ENCODE results near the gene HNF4A.

DNA sequence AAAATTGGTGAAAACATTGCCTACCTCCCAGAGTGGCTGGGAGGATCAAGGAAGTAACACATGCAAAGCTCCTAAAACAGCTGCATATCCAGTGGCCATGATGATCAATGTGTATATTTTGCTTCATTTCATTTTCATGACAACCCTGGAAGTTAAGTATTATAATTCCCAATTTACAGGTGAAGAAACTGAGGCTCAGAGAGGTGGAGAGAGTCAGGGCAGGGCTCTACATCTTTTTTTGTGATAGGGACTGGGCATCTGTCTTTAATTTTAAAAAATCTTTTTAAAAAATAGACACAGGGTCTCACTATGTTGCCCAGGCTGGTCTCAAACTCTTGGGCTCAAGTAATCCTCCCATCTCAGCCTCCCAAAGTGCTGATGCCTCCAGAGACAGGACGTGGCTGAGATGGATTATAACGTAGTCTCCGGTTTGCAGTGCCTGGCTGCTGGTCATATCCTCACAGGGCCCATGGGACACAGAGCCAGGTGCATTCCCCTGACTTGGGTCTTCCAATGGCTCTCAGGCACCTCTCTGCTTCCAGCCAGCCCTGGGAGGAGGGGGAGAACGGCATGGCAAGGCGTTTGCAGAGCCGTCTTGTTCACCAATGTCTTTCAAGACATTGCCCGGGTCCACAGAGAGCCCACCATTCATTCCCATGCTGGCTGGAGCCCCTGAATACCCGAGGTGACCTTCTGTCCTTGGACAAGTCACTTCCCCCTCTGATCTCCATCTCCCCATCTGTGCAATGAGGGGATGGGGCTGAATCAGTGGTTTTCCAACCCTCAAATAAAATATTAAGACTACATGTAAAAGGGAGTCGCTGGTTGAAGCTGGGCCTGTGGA is 38.3 kb downstream of the HNF4A start:
- TF ChIP-seq, protein P1, sequence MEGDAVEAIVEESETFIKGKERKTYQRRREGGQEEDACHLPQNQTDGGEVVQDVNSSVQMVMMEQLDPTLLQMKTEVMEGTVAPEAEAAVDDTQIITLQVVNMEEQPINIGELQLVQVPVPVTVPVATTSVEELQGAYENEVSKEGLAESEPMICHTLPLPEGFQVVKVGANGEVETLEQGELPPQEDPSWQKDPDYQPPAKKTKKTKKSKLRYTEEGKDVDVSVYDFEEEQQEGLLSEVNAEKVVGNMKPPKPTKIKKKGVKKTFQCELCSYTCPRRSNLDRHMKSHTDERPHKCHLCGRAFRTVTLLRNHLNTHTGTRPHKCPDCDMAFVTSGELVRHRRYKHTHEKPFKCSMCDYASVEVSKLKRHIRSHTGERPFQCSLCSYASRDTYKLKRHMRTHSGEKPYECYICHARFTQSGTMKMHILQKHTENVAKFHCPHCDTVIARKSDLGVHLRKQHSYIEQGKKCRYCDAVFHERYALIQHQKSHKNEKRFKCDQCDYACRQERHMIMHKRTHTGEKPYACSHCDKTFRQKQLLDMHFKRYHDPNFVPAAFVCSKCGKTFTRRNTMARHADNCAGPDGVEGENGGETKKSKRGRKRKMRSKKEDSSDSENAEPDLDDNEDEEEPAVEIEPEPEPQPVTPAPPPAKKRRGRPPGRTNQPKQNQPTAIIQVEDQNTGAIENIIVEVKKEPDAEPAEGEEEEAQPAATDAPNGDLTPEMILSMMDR (IDR thresholded peaks at IDR 0.05) = no peak
- TF ChIP-seq ZFX (IDR thresholded peaks at IDR 0.05; ENCODE audit: borderline replicate concordance) = no peak

All from 22Rv1 (cell line).